HepG2 (cell line): ENCODE results near the gene RORC. TPM values are rescaled to one million over a fixed set of nuclear protein-coding genes. Genes with fewer than 3 reads are reported as not detected.

Source experiments
- ATAC-seq: fragments of 200-7000 bp; cut with Tn5 transposase; 3 replicates; pipeline ENCODE4 v1.9.1; 2020; ENCODE audit warnings: mild to moderate bottlenecking, moderate library complexity
- BruUV-seq: library from RNA; stranded (reverse); fragments of 400-500 nt; replicated peaks from 2 replicates; lab custom pipeline; 2021; lab: Mats Ljungman, UMichigan
- CTCF ChIA-PET: fragments of 300-600 bp; formaldehyde crosslinking; extraction: SDS; loops from one replicate; lab custom pipeline; 2021; ENCODE audit warnings: low total read pairs, inconsistent platforms, low intra/inter-chr PET ratio; lab: Yijun Ruan, JAX
- POLR2A ChIA-PET: fragments of 350-600 bp; sonication (Branson Sonifier 250); formaldehyde crosslinking; loops from one replicate; lab custom pipeline; 2020; ENCODE audit warnings: antibody characterized with exemption, inconsistent platforms; lab: Yijun Ruan, JAX
- DNase-seq: peaks from one replicate; pipeline ENCODE4 v3.0.0-alpha.2; 2015; ENCODE audit warnings: low spot score
- FAIRE-seq: peaks from 3 replicates; lab custom pipeline; 2011; peaks lifted over from hg19 to GRCh38; lab: Jason Lieb, UNC
- H2AFZ ChIP-seq: one replicate; pipeline ENCODE4 v1.6.1; 2011; ENCODE audit warnings: low read length, inconsistent platforms
- H3K27ac ChIP-seq: fragments of 300-600 bp; 3 replicates; pipeline ENCODE4 v1.8.0; 2011; ENCODE audit warnings: mixed run types, mild to moderate bottlenecking, mixed read lengths, low read length, inconsistent platforms; ENCODE audit not compliant: insufficient read depth; ENCODE audit errors: extremely low read length
- H3K27me3 ChIP-seq, 2 experiments: fragments of 200-600 bp in 1 of 2; 2 replicates in 1 of 2; 3 replicates in 1 of 2; pipeline versions ENCODE4 v1.6.0 to v1.8.0; 2011; ENCODE audit warnings: low read length in 2 of 2, mild to moderate bottlenecking in 2 of 2, moderate library complexity in 2 of 2, inconsistent platforms in 1 of 2; ENCODE audit not compliant: insufficient read depth in 2 of 2, control insufficient read depth in 1 of 2
- H3K36me3 ChIP-seq, 2 experiments: fragments of 200-600 bp in 1 of 2; replicated peaks in 1 of 2; 2 replicates in 1 of 2; 3 replicates in 1 of 2; pipeline versions ENCODE4 v1.5.1 to v1.8.0; 2011; ENCODE audit warnings: low read length in 2 of 2, inconsistent platforms in 1 of 2; ENCODE audit not compliant: insufficient read depth in 2 of 2, control insufficient read depth in 1 of 2
- H3K4me1 ChIP-seq: 2 replicates; pipeline ENCODE4 v1.5.1; 2012; ENCODE audit warnings: low read length, inconsistent platforms; ENCODE audit not compliant: insufficient read depth
- H3K4me2 ChIP-seq: 2 replicates; pipeline ENCODE4 v1.6.0; 2011; ENCODE audit warnings: low read depth, low read length, inconsistent platforms
- H3K4me3 ChIP-seq, 3 experiments: fragments of 200-600 bp in 1 of 3; sonication (generic), shearing (Covaris generic) in 1 of 3; replicated peaks in 1 of 3; 2 replicates each; pipeline ENCODE4 v1.5.1; 2011 to 2016; ENCODE audit warnings: low read length in 3 of 3, inconsistent platforms in 2 of 3, low read depth in 2 of 3, mild to moderate bottlenecking in 2 of 3, control low read depth in 1 of 3, mixed read lengths in 1 of 3; ENCODE audit not compliant: insufficient read depth in 1 of 3
- H3K79me2 ChIP-seq: one replicate; pipeline ENCODE4 v1.6.1; 2011; ENCODE audit warnings: low read length, inconsistent platforms; ENCODE audit not compliant: insufficient read depth
- H3K9ac ChIP-seq: 2 replicates; pipeline ENCODE4 v1.6.0; 2011; ENCODE audit warnings: mild to moderate bottlenecking, low read depth, low read length, inconsistent platforms; ENCODE audit not compliant: insufficient read depth
- H3K9me3 ChIP-seq: 2 replicates; pipeline ENCODE4 v1.5.1; 2012; ENCODE audit warnings: mild to moderate bottlenecking, low read length
- H4K20me1 ChIP-seq: 2 replicates; pipeline ENCODE4 v1.6.0; 2011; ENCODE audit warnings: inconsistent platforms, mild to moderate bottlenecking, low read length, moderate library complexity; ENCODE audit not compliant: insufficient read depth
- ELF1 ChIP-seq: sonication (generic); formaldehyde crosslinking; IDR thresholded peaks from 2 replicates; pipeline ENCODE4 v1.4.0; 2020; ENCODE audit warnings: missing genetic modification reagents
- KDM6A ChIP-seq: IDR thresholded peaks from 2 replicates; pipeline ENCODE4 v1.6.1; 2016; ENCODE audit warnings: low read depth
- MAZ ChIP-seq, 2 experiments: sonication (generic) in 1 of 2; formaldehyde crosslinking in 1 of 2; IDR thresholded peaks; 2 replicates each; pipeline versions ENCODE4 v1.5.0 to v1.6.1; 2012 to 2020; ENCODE audit warnings: low read depth in 2 of 2, mild to moderate bottlenecking in 2 of 2, borderline replicate concordance in 1 of 2, improper control_type of control experiment in 1 of 2, low read length in 1 of 2, missing genetic modification reagents in 1 of 2, moderate library complexity in 1 of 2
- MIER3 ChIP-seq: IDR thresholded peaks from 2 replicates; pipeline ENCODE4 v1.6.1; 2016; ENCODE audit warnings: missing compliant biosample characterization, borderline replicate concordance
- NKX3-1 ChIP-seq: sonication (generic); formaldehyde crosslinking; IDR thresholded peaks from 2 replicates; pipeline ENCODE4 v1.5.0; 2020; ENCODE audit warnings: missing genetic modification reagents
- NONO ChIP-seq, 2 experiments: fragments of 450-650 bp in 1 of 2; sonication (generic) in 1 of 2; formaldehyde crosslinking in 1 of 2; IDR thresholded peaks in 1 of 2; conservative IDR thresholded peaks in 1 of 2; 2 replicates each; pipeline versions ENCODE4 v1.6.1 to v1.8.0; 2017 to 2022; ENCODE audit warnings: mild to moderate bottlenecking in 1 of 2, missing genetic modification reagents in 1 of 2, moderate library complexity in 1 of 2
- PITX1 ChIP-seq: sonication (generic); formaldehyde crosslinking; IDR thresholded peaks from 2 replicates; pipeline ENCODE4 v1.5.1; 2020; ENCODE audit warnings: mild to moderate bottlenecking, missing genetic modification reagents
- SALL2 ChIP-seq: sonication (generic); formaldehyde crosslinking; IDR thresholded peaks from 2 replicates; pipeline ENCODE4 v1.8.1; 2023; ENCODE audit warnings: mild to moderate bottlenecking, missing genetic modification reagents, inconsistent platforms
- SOX5 ChIP-seq: IDR thresholded peaks from 2 replicates; pipeline ENCODE4 v1.6.1; 2016; ENCODE audit warnings: borderline replicate concordance
- TCF12 ChIP-seq, 2 experiments: fragments of 450-650 bp in 1 of 2; sonication (generic) in 1 of 2; formaldehyde crosslinking in 1 of 2; IDR thresholded peaks; 2 replicates each; pipeline versions ENCODE4 v1.6.1 to v1.8.0; 2017 to 2022; ENCODE audit warnings: antibody characterized with exemption in 1 of 2, mild to moderate bottlenecking in 1 of 2, missing genetic modification reagents in 1 of 2, moderate library complexity in 1 of 2
- TGIF2 ChIP-seq: IDR thresholded peaks from 2 replicates; pipeline ENCODE4 v1.6.1; 2016; ENCODE audit warnings: control low read depth, missing compliant biosample characterization
- ZNF121 ChIP-seq: sonication (generic); formaldehyde crosslinking; IDR thresholded peaks from 2 replicates; pipeline ENCODE4 v1.5.0; 2020; ENCODE audit warnings: mild to moderate bottlenecking, missing genetic modification reagents
- ZNF160 ChIP-seq: sonication (generic); formaldehyde crosslinking; IDR thresholded peaks from 2 replicates; pipeline ENCODE4 v1.8.0; 2022; ENCODE audit warnings: mild to moderate bottlenecking, inconsistent platforms, missing genetic modification reagents
- ZNF670 ChIP-seq: sonication (generic); formaldehyde crosslinking; IDR thresholded peaks from 2 replicates; pipeline ENCODE4 v1.8.0; 2022; ENCODE audit warnings: mild to moderate bottlenecking, missing genetic modification reagents, borderline replicate concordance
- WGBS: methylation state at CpG from one replicate; pipeline ENCODE4 v1.1.6; 2017; ENCODE audit warnings: low lambda C conversion rate; 5-methylcytosine and 5-hydroxymethylcytosine counted together
- in situ Hi-C: cut with HindIII; loops from 2 replicates; pipeline ENCODE4 v1.10.0; 2017; ENCODE audit warnings: low pct_unique_long_range_greater_than_20kb; ENCODE audit not compliant: extremely low pct_ligation_motif_present
- intact Hi-C: fragments of 100-400 bp; cut with micrococcal nuclease; formaldehyde crosslinking; loops from one replicate; pipeline ENCODE4 v1.10.0; 2022; ENCODE audit not compliant: unreplicated experiment
- polyA plus RNA-seq, 8 experiments: library from polyadenylated mRNA; depleted of rRNA in 3 of 8; stranded (reverse) in 7 of 8; unstranded in 1 of 8; fragments of >200 nt; fragmentation: Illumina TruSeq in 4 of 8; extraction: Trizol in 4 of 8; gene quantifications; 2 replicates each; pipeline versions ENCODE4 v1.2.1 to v1.2.3, GENCODE V29; 2011 to 2016; ENCODE audit warnings: low read depth in 4 of 8, missing spikeins in 1 of 8, mixed read lengths in 1 of 8; ENCODE audit not compliant: insufficient read depth in 1 of 8
- total RNA-seq, 5 experiments: library from RNA; depleted of rRNA; stranded (reverse); fragments of >200 nt; fragmentation: Illumina TruSeq; extraction: Trizol; gene quantifications; 2 replicates each; pipeline ENCODE4 v1.2.3, GENCODE V29; 2016; ENCODE audit warnings: low read depth in 1 of 5
- TF ChIP-seq, protein P1 (sequence below): sonication (generic); formaldehyde crosslinking; conservative IDR thresholded peaks from 2 replicates; pipeline ENCODE4 v1.8.0; 2022; ENCODE audit warnings: low read depth, missing genetic modification reagents
- TF ChIP-seq, protein P2 (sequence below): fragments of 450-650 bp; IDR thresholded peaks from 2 replicates; pipeline ENCODE4 v1.6.1; 2017

RORC gene
- total and polyA plus RNA-seq, 2 of the 13 experiments (the other 11 are each of a cell fraction or from before 2014, with no cell fraction given): 2.5 to 6.5 TPM

DNA sequence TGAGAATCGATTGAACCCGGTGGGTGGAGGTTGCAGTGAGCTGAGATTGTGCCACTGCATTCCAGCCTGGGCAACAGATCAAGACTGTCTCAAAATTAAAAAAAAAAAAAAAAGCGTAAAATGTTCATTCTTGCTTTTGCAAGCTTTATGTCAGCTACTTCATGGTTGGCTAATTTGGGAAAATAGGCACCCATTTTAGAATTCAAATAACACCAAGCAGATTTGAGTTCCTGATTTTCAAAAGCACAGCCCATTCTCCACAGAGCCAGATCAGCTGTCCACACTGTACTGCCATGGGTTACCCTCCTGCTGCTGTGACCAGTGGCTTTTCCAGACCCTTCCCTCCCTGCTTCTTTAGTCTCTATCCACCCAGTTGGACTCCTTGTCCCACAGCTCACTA is 17.5 kb upstream of the RORC start:
- DNase-seq (no peak), ATAC-seq (no peak)
- no TSS peak for BruUV-seq
- POLR2A ChIA-PET: no interaction called here
- peaks cover 9% of the 10 kb centered on the region for H3K4me1 ChIP-seq
- WGBS: 46% methylated on average over 3 of the region's 3 CpGs
- TF ChIP-seq ZNF670: no peak
- TF ChIP-seq SOX5 (CRISPR knock-in tag): no peak
- TF ChIP-seq, all 625 proteins: peak for 0
- no peaks in the 10 kb centered on the region for H3K36me3 ChIP-seq
- no peak overlapping the region for H3K9ac ChIP-seq
- H3K27ac ChIP-seq: no peak overlapping the region
- no peaks in the 10 kb centered on the region for H3K79me2 ChIP-seq
- FAIRE-seq: no peak
- no peak overlapping the region for H3K4me3 ChIP-seq
- no peaks in the 10 kb centered on the region for H3K9me3 ChIP-seq
- peaks cover 6 to 63% of the 10 kb centered on the region in 2 experiments; a peak in 3 of 5 replicates for H3K27me3 ChIP-seq
- intact Hi-C loops (no loop called here), in situ Hi-C loops (no loop called here)
- H2AFZ ChIP-seq: no peak overlapping the region
- H3K4me2 ChIP-seq: no peak overlapping the region
- H4K20me1 ChIP-seq: no peaks in the 10 kb centered on the region
- CTCF ChIA-PET: no interaction called here

DNA sequence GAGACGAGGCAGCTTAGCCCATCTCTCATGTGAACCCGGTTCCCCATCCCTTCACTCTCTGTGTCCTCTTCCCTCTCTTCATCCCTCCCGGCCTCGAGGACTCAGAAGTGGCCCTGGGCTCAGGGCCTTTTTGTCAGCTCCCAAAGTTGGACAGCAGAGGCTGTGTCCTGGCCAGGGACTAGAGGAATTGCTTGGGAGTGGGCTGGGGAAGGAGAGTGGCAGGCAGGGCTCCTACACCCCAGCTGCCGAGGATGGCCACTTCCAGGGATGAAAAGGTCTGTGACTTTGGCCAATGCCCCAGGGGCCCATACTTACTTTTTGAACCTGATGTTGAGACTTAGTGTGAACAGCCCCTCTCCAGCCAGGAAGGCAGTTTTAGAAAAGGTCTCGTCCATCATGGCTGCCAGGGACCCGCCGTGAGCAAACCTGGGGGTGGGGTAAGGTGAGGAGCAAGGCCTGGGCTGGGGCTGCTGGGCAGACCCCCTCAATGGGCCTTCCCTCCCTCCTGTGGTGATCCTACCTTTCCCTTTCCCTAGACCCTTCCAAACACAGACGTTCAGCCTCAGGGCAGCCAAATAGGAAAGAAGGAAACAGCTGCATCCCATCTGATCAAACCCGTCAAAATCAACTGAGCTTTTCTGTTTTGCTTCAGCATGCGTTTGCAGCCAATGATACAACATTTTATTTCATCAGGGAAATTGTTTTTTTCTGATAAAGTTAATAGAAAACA is 16.4 kb upstream of the RORC start:
- intact Hi-C loops (no loop called here), in situ Hi-C loops (no loop called here)
- ATAC-seq (no peak), DNase-seq (no peak), FAIRE-seq (no peak)
- CTCF ChIA-PET: no interaction called here
- no peaks in the 10 kb centered on the region for H3K79me2 ChIP-seq
- no peak overlapping the region for H2AFZ ChIP-seq
- H3K27ac ChIP-seq: no peak overlapping the region
- POLR2A ChIA-PET: no interaction called here
- H3K4me3 ChIP-seq: no peak overlapping the region
- no peaks in the 10 kb centered on the region for H3K9me3 ChIP-seq
- WGBS: 5% methylated on average over 10 of the region's 11 CpGs
- no peaks in the 10 kb centered on the region for H3K36me3 ChIP-seq
- peaks cover 9% of the 10 kb centered on the region for H3K4me1 ChIP-seq
- H3K27me3 ChIP-seq: peaks cover 1 to 57% of the 10 kb centered on the region in 2 experiments; a peak in 2 of 5 replicates
- no TSS peak for BruUV-seq
- H3K9ac ChIP-seq: no peak overlapping the region
- H4K20me1 ChIP-seq: no peaks in the 10 kb centered on the region
- H3K4me2 ChIP-seq: no peak overlapping the region
- TF ChIP-seq, protein P1, sequence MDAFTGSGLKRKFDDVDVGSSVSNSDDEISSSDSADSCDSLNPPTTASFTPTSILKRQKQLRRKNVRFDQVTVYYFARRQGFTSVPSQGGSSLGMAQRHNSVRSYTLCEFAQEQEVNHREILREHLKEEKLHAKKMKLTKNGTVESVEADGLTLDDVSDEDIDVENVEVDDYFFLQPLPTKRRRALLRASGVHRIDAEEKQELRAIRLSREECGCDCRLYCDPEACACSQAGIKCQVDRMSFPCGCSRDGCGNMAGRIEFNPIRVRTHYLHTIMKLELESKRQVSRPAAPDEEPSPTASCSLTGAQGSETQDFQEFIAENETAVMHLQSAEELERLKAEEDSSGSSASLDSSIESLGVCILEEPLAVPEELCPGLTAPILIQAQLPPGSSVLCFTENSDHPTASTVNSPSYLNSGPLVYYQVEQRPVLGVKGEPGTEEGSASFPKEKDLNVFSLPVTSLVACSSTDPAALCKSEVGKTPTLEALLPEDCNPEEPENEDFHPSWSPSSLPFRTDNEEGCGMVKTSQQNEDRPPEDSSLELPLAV (CRISPR knock-in tag): no peak
- TF ChIP-seq, protein P2, sequence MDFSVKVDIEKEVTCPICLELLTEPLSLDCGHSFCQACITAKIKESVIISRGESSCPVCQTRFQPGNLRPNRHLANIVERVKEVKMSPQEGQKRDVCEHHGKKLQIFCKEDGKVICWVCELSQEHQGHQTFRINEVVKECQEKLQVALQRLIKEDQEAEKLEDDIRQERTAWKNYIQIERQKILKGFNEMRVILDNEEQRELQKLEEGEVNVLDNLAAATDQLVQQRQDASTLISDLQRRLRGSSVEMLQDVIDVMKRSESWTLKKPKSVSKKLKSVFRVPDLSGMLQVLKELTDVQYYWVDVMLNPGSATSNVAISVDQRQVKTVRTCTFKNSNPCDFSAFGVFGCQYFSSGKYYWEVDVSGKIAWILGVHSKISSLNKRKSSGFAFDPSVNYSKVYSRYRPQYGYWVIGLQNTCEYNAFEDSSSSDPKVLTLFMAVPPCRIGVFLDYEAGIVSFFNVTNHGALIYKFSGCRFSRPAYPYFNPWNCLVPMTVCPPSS: no peak
- TF ChIP-seq TGIF2: no peak
- TF ChIP-seq NONO (IDR thresholded peaks at IDR 0.05): no peak
- TF ChIP-seq NONO (CRISPR knock-in tag; conservative IDR thresholded peaks at IDR 0.05): no peak
- no peak for TF ChIP-seq MIER3
- no peak for TF ChIP-seq NKX3-1 (CRISPR knock-in tag)
- TF ChIP-seq ZNF121: no peak
- no peak for TF ChIP-seq TCF12 (IDR thresholded peaks at IDR 0.05)
- TF ChIP-seq TCF12 (CRISPR knock-in tag; IDR thresholded peaks at IDR 0.05): no peak
- no peak for TF ChIP-seq KDM6A
- no peak for TF ChIP-seq SALL2 (CRISPR knock-in tag)
- no peak for TF ChIP-seq MAZ (IDR thresholded peaks at IDR 0.05; ENCODE audit: borderline replicate concordance, low read depth, low read length)
- TF ChIP-seq MAZ (CRISPR knock-in tag; IDR thresholded peaks at IDR 0.05; ENCODE audit: low read depth): no peak
- no peak for TF ChIP-seq PITX1 (CRISPR knock-in tag)
- TF ChIP-seq ELF1 (CRISPR knock-in tag): no peak
- no peak for TF ChIP-seq ZNF160 (CRISPR knock-in tag)
